ENCODE measurements around the gene LRCH2.
"Not testable (repeated sequence)": the region's sequence is repeated elsewhere in the genome, so short reads cannot be mapped to it uniquely, and the experiment has no call there.

The LRCH2 gene

GRCh38 chrX:115233497-115234455 lies at the start of gene LRCH2:
LRCH2 (minus strand) TSS chrX:115234096; CDS start chrX:115234041, 55 bp downstream.
- DNase-seq (ENCODE audit: low read depth in 2 of 2) = no peak

GRCh38 chrX:115269051-115269683 lies 35.3 kb upstream of the LRCH2 start:
- DNase-seq (ENCODE audit: low read depth in 2 of 2) = no peak

GRCh38 chrX:115268421-115268820 lies 34.5 kb upstream of the LRCH2 start:
- no peak for DNase-seq (ENCODE audit: low read depth in 2 of 2)

GRCh38 chrX:115266300-115266699 lies 32.4 kb upstream of the LRCH2 start:
- no peak for DNase-seq (ENCODE audit: low read depth in 2 of 2)

GRCh38 chrX:115264009-115264408 lies 30.1 kb upstream of the LRCH2 start:
- no peak for DNase-seq (ENCODE audit: low read depth in 2 of 2)

- DNase-seq (ENCODE audit: low read depth in 2 of 2) = no peak
These were observed 27.3 kb upstream of the LRCH2 start for GRCh38 chrX:115261148-115261547.

GRCh38 chrX:115260330-115260729 lies 26.4 kb upstream of the LRCH2 start:
- no peak for DNase-seq (ENCODE audit: low read depth in 2 of 2)

GRCh38 chrX:115259238-115259875 lies 25.5 kb upstream of the LRCH2 start:
- no peak for DNase-seq (ENCODE audit: low read depth in 2 of 2)

GRCh38 chrX:115257711-115258110 lies 23.8 kb upstream of the LRCH2 start:
- no peak for DNase-seq (ENCODE audit: low read depth in 2 of 2)

- DNase-seq (ENCODE audit: low read depth in 2 of 2) = no peak
These were observed 21.1 kb upstream of the LRCH2 start for GRCh38 chrX:115255003-115255402.

GRCh38 chrX:115251458-115252233 lies 17.8 kb upstream of the LRCH2 start:
- no peak for DNase-seq (ENCODE audit: low read depth in 2 of 2)

GRCh38 chrX:115237056-115237455 lies 3.2 kb upstream of the LRCH2 start:
- no peak for DNase-seq (ENCODE audit: low read depth in 2 of 2)

- DNase-seq (ENCODE audit: low read depth in 2 of 2) = no peak
These were observed 2.7 kb upstream of the LRCH2 start for GRCh38 chrX:115236560-115236959.

- no peak for DNase-seq (ENCODE audit: low read depth in 2 of 2)
These were observed 565 bp upstream of the LRCH2 start for GRCh38 chrX:115234461-115234860.

- DNase-seq (ENCODE audit: low read depth in 2 of 2) = no peak
These were observed 881 bp downstream of the LRCH2 start for GRCh38 chrX:115232933-115233496.

- no peak for DNase-seq (ENCODE audit: low read depth in 2 of 2)
These were observed 4.4 kb downstream of the LRCH2 start for GRCh38 chrX:115229337-115230003.

- no peak for DNase-seq (ENCODE audit: low read depth in 2 of 2)
These were observed 7.0 kb downstream of the LRCH2 start for GRCh38 chrX:115226929-115227328.

GRCh38 chrX:115217346-115217745 lies 16.6 kb downstream of the LRCH2 start:
- not testable (repeated sequence) for DNase-seq (ENCODE audit: low read depth in 2 of 2)

GRCh38 chrX:115214605-115215004 lies 19.3 kb downstream of the LRCH2 start:
- no peak for DNase-seq (ENCODE audit: low read depth in 2 of 2)

- DNase-seq (ENCODE audit: low read depth in 2 of 2) = no peak
These were observed 19.7 kb downstream of the LRCH2 start for GRCh38 chrX:115214151-115214550.

- not testable (repeated sequence) for DNase-seq (ENCODE audit: low read depth in 2 of 2)
These were observed 24.3 kb downstream of the LRCH2 start for GRCh38 chrX:115209547-115209946.

All from stimulated activated CD4-positive, alpha-beta T cell treated with anti-CD3 and anti-CD28 coated beads, Interleukin-15, amount 100 ng/mL, for 48 hours (primary cell).